PC-3 (cell line): ENCODE measurements around the gene MAST4.

Experiments
- EZH2 ChIP-seq: fragments of 300-600 bp; sonication (generic); IDR thresholded peaks from one replicate; pipeline ENCODE4 v1.6.1; 2017; ENCODE audit warnings: antibody characterized with exemption, mild to moderate bottlenecking, low read length; ENCODE audit not compliant: unreplicated experiment
- EZH2phosphoT487 ChIP-seq: fragments of 300-600 bp; sonication (generic); IDR thresholded peaks from 2 replicates; pipeline ENCODE4 v1.6.1; 2018; ENCODE audit warnings: mild to moderate bottlenecking, antibody characterized with exemption, low read length, borderline replicate concordance

DNA sequence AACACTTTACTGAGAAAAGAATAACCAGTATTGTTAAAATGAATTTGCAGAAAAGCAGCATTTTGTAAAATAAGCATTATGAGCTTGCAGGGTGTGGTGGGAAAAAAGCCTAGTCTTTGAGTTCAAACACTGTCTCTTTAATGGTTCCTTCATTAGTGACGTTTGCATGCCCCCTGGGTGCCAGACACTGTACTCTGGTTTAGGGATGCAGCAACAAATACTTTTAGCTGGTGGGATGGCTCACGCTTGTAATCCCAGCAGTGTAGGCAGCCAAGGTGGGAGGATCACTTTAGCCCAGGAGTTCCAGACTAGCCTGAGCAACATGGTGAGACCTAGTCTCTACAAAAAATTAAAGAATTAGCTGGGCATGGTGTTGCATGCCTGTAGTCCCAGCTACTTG is 62.3 kb downstream of the MAST4 start:
- no peak for TF ChIP-seq EZH2
- no peak for TF ChIP-seq EZH2phosphoT487
